Gastrocnemius medialis (tissue), 4 donors: Measurements from ENCODE around the gene STXBP4.

ENCODE experiments used
- POLR2A ChIP-seq, 2 donors: fragments of 450-650 bp; IDR thresholded peaks; one replicate each; pipeline ENCODE4 v1.6.1; 2017; ENCODE audit warnings: antibody characterized with exemption in 2 of 2, mild to moderate bottlenecking in 2 of 2, moderate library complexity in 2 of 2
- TF ChIP-seq, protein P1 (sequence below), 5 experiments: fragments of 450-650 bp in 3 of 5; fragments of 200-600 bp in 2 of 5; sonication (generic) in 2 of 5; IDR thresholded peaks in 4 of 5; conservative IDR thresholded peaks in 1 of 5; 1 replicate in 4 of 5; 2 replicates in 1 of 5; pipeline ENCODE4 v1.5.1; 2016 to 2019; ENCODE audit warnings: antibody characterized with exemption in 5 of 5, mild to moderate bottlenecking in 3 of 5, moderate library complexity in 3 of 5

DNA sequence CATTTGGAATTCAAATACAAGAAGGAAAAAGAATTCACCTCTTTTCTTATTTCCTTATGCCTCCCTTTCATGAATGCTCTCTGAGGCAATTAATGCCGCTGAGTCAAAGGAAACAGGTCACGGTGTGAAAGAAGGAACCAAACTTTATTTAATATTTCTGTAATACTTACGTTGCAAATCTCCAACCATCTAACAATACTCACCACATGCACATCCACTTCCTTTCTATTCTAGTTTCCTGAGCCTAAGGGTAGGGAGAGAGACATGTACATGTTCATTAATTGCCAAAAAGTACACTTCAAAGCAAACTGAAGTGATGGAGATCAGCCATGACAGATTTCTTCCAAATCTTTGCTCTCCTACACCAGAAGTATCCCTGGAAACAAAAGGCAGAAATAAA, 248.3 kb downstream of the STXBP4 start:
- TF ChIP-seq, protein P1, sequence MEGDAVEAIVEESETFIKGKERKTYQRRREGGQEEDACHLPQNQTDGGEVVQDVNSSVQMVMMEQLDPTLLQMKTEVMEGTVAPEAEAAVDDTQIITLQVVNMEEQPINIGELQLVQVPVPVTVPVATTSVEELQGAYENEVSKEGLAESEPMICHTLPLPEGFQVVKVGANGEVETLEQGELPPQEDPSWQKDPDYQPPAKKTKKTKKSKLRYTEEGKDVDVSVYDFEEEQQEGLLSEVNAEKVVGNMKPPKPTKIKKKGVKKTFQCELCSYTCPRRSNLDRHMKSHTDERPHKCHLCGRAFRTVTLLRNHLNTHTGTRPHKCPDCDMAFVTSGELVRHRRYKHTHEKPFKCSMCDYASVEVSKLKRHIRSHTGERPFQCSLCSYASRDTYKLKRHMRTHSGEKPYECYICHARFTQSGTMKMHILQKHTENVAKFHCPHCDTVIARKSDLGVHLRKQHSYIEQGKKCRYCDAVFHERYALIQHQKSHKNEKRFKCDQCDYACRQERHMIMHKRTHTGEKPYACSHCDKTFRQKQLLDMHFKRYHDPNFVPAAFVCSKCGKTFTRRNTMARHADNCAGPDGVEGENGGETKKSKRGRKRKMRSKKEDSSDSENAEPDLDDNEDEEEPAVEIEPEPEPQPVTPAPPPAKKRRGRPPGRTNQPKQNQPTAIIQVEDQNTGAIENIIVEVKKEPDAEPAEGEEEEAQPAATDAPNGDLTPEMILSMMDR (IDR thresholded peaks at IDR 0.05 in 4 of 5, conservative IDR thresholded peaks at IDR 0.05 in 1 of 5), result no peak
- no peak for TF ChIP-seq POLR2A (IDR thresholded peaks at IDR 0.05)
